Psoas muscle (tissue), 8 donors: ENCODE results near the gene BCL6. TPM values are rescaled to one million over a fixed set of nuclear protein-coding genes. Genes with fewer than 3 reads are reported as not detected.
A peak's percentile ranks its signal among the peaks of the same experiment; 100 is the strongest.

Source experiments
- ATAC-seq, 4 donors: fragments of 200-7000 bp; cut with Tn5 transposase; one replicate each; pipeline ENCODE4 v1.9.1; 2020; ENCODE audit warnings: moderate library complexity in 3 of 4, mild to moderate bottlenecking in 2 of 4
- DNase-seq, 2 donors: peaks; one replicate each; pipeline ENCODE4 v3.0.0-alpha.2; 2020
- H3K27ac ChIP-seq: fragments of 200-600 bp; one replicate; pipeline ENCODE4 v1.8.0; 2022
- H3K27me3 ChIP-seq, 3 donors: fragments of 200-600 bp in 1 of 3; one replicate each; pipeline versions ENCODE4 v1.6.1 to v1.8.0; 2013 to 2022; ENCODE audit warnings: low read length in 2 of 3, mild to moderate bottlenecking in 2 of 3, moderate library complexity in 1 of 3; ENCODE audit not compliant: insufficient read depth in 3 of 3
- H3K36me3 ChIP-seq, 2 donors: fragments of 200-600 bp in 1 of 2; one replicate each; pipeline versions ENCODE4 v1.6.1 to v1.8.0; 2013 to 2022; ENCODE audit warnings: low read depth in 1 of 2, mild to moderate bottlenecking in 1 of 2, moderate library complexity in 1 of 2; ENCODE audit not compliant: insufficient read depth in 1 of 2
- H3K4me1 ChIP-seq: fragments of 200-600 bp; one replicate; pipeline ENCODE4 v1.8.0; 2022
- H3K4me3 ChIP-seq: fragments of 200-600 bp; one replicate; pipeline ENCODE4 v1.8.0; 2022; ENCODE audit warnings: mild to moderate bottlenecking
- H3K9me3 ChIP-seq: fragments of 200-600 bp; one replicate; pipeline ENCODE4 v1.8.0; 2022
- CTCF ChIP-seq: fragments of 200-600 bp; IDR thresholded peaks from one replicate; pipeline ENCODE4 v1.8.0; 2022; ENCODE audit warnings: antibody characterized with exemption
- WGBS, 3 donors: extraction: QIAGEN DNeasy Blood & Tissue Kit; methylation state at CpG; one replicate each; pipeline versions ENCODE4 v1.1.6 to v1.1.7; 2013; 5-methylcytosine and 5-hydroxymethylcytosine counted together
- intact Hi-C, 2 donors: fragments of 100-400 bp; cut with DNase I; formaldehyde crosslinking; loops; one replicate each; pipeline versions ENCODE4 v1.11.0 to v1.14.2; 2022
- polyA plus RNA-seq, 3 donors: library from polyadenylated mRNA; stranded (reverse); fragments of 200-250 nt; gene quantifications; one replicate each; pipeline ENCODE4 v1.2.3, GENCODE V29; 2013
- total RNA-seq, 4 donors: library from RNA; stranded (reverse); fragmentation: NEBNext Ultra II Directional in 2 of 4; extraction: Animal tissue kit (Norgen Biotek cat#: 25700) in 2 of 4; gene quantifications; one replicate each; pipeline versions ENCODE4 v1.2.1 to v1.2.4, GENCODE V29; 2021 to 2023
- donor health status: healthy with polysubstance abuse.
- donor health status: DM: no; HTN: no; CAD: no; lungs with moderate emphysema.
- donor health status: Bipolar disorder and iron deficiency.
- donor health status: healthy.
- donor health status: DM: yes; HTN: yes; CAD: no.
- donor health status: DM: no; HTN: no; CAD: no.
- donor health status: DM: no; HTN: no; CAD: no.
- donor health status: DM: yes; HTN: yes; CAD: no.

Gene BCL6
- total and polyA plus RNA-seq, 7 donors: 43.2 to 524 (median 265) TPM

- H3K27ac ChIP-seq: peak overlapping the region; percentile 100
- H3K27me3 ChIP-seq: no peaks in the 10 kb centered on the region
- no peak for TF ChIP-seq CTCF
- H3K4me3 ChIP-seq: peak overlapping the region; percentile 93
- DNase-seq: peak; percentile 62 to 81
- ATAC-seq: peak; percentile 15 to 28 (median 24)
- peaks cover 23% of the 10 kb centered on the region for H3K4me1 ChIP-seq
- H3K9me3 ChIP-seq: no peaks in the 10 kb centered on the region
- intact Hi-C loops: loop anchor here (1.0 to 10.0 kb wide), 10 partner anchors 173 to 840 kb away; partner anchors contain the start of gene LPP (in 1 of the 2)
- H3K36me3 ChIP-seq: no peaks in the 10 kb centered on the region
- 0 to 1% (median 0%) methylated on average over 54 to 55 of the region's 55 CpGs for WGBS, 3 donors
Observed at GRCh38 chr3:187744169-187745151, 808 bp downstream of the BCL6 start.

- Histone ChIP-seq H3K27ac (peak overlapping the region; percentile 100), H3K4me3 (peak overlapping the region; percentile 93), H3K4me1 (peaks cover 13% of the 10 kb centered on the region), H3K9me3 (no peaks in the 10 kb centered on the region), H3K27me3 (no peaks in the 10 kb centered on the region), H3K36me3 (no peaks in the 10 kb centered on the region)
- DNase-seq (peak; percentile 77 to 89), ATAC-seq (peak in 2 of 4 donors; percentile 4 to 13)
- WGBS, 3 donors: 1 to 2% (median 2%) methylated on average over 44 to 45 of the region's 45 CpGs
- intact Hi-C loops: loop anchor here (2.0 to 10.0 kb wide), 8 partner anchors 264 to 1205 kb away; partner anchors contain the start of gene LPP (in 1 of the 2)
- TF ChIP-seq CTCF: no peak
Observed at GRCh38 chr3:187743195-187744141, 1.8 kb downstream of the BCL6 start.

GRCh38 chr3:187742351-187743171 is 2.7 kb downstream of the BCL6 start:
- H3K27me3 ChIP-seq: no peaks in the 10 kb centered on the region
- no peak for TF ChIP-seq CTCF
- H3K27ac ChIP-seq: peak overlapping the region; percentile 100
- peaks cover 7% of the 10 kb centered on the region for H3K4me1 ChIP-seq
- H3K36me3 ChIP-seq: no peaks in the 10 kb centered on the region
- WGBS, 3 donors: 15 to 19% (median 17%) methylated on average over 13 of the region's 13 CpGs
- peak overlapping the region; percentile 93 for H3K4me3 ChIP-seq
- intact Hi-C loops: loop anchor here (2.0 to 10.0 kb wide), 7 partner anchors 265 to 1206 kb away; partner anchors contain the start of gene LPP (in 1 of the 2)
- H3K9me3 ChIP-seq: no peaks in the 10 kb centered on the region
- ATAC-seq (peak; percentile 15 to 32 (median 30)), DNase-seq (peak; percentile 61 to 74)
